Measurements from ENCODE around the gene PHACTR1.

GRCh38 chr6:13053006-13053461 lies 336.5 kb downstream of the PHACTR1 start:
- TF ChIP-seq ZSCAN29 (IDR thresholded peaks at IDR 0.05) (no peak), CTCF (IDR thresholded peaks at IDR 0.05 in 2 of 3, conservative IDR thresholded peaks at IDR 0.05 in 1 of 3; ENCODE audit: insufficient read depth in 2 of 3, low read depth in 1 of 3, low read length in 3 of 3) (no peak)
